Pulmonary artery endothelial cell (primary cell): ENCODE results near the gene MTM1. TPM values are rescaled to one million over a fixed set of nuclear protein-coding genes. Genes with fewer than 3 reads are reported as not detected.

Experiments used
- DNase-seq: peaks from one replicate; pipeline ENCODE4 v3.0.0-alpha.2; 2011; ENCODE audit warnings: low read depth, low spot score
- total RNA-seq: library from RNA; depleted of rRNA; stranded (reverse); fragments of >200 nt; gene quantifications from 2 replicates; pipeline ENCODE4 v1.2.3, GENCODE V29; 2014

The MTM1 gene
- total RNA-seq, 1 donor from 2014 or later, result 18.9 TPM

GRCh38 chrX:150704030-150704613, 135.7 kb downstream of the MTM1 start:
- no peak for DNase-seq

- DNase-seq, result no peak
Measured at GRCh38 chrX:150712619-150713018, 144.2 kb downstream of the MTM1 start.

DNA sequence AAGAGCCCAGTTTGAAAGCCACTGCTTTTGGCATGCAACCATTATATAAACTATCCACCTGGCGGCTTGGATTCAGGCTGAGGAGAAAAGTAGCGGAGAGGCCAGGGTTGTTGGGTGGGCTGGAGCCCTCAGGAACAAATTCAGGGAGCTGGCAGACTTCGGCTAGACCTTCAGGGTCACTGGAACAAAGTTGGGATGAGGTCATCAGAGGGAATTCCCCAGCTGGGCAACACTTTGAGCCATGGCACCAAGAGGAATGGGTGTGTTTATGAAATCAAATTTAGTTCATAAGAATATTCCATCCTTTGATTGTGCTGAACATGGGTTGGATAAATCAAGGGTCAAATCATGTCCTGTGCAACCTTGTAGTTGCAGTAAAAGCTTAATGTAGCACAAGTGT, 146.8 kb downstream of the MTM1 start:
- DNase-seq, result no peak

- DNase-seq, result no peak
Measured at GRCh38 chrX:150719621-150720020, 151.2 kb downstream of the MTM1 start.

Other genes with a start within 250 kb of the MTM1 start
- 0.67 and 0.79 TPM in 2 replicates for gene MAMLD1, start 205.3 kb upstream of the MTM1 start, total RNA-seq
- 17.7 and 21.9 TPM in 2 replicates for gene MTMR1, start 124.8 kb downstream of the MTM1 start, total RNA-seq